ENCODE data around the gene GGT5.

DNA sequence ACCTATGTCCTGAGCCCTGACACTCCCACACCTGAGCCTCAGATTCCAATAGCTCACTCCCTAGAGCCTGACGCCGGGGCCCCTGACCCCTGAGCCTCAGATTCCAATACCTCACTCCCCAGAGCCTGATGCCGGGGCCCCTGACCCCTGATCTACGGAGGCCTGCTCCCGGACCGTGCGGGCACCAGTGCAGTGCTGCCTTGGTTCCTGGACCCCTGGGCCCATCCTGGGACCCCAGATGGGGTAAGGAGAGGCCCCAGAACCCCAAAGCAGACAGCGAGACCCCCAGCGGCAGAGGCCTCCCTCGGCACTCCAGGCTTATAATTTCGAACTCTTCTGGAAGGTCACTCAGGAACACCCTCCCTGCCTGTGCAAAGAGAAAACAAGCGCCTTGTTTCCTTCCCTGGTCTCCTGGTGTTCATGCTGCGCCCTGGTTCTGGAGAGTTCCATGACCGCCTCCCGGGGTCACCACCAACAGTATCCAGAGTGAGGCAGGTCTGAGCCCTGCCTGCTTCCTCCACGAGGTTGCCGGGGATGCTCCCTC, 56.1 kb downstream of the GGT5 start:
- TF ChIP-seq, protein P1, sequence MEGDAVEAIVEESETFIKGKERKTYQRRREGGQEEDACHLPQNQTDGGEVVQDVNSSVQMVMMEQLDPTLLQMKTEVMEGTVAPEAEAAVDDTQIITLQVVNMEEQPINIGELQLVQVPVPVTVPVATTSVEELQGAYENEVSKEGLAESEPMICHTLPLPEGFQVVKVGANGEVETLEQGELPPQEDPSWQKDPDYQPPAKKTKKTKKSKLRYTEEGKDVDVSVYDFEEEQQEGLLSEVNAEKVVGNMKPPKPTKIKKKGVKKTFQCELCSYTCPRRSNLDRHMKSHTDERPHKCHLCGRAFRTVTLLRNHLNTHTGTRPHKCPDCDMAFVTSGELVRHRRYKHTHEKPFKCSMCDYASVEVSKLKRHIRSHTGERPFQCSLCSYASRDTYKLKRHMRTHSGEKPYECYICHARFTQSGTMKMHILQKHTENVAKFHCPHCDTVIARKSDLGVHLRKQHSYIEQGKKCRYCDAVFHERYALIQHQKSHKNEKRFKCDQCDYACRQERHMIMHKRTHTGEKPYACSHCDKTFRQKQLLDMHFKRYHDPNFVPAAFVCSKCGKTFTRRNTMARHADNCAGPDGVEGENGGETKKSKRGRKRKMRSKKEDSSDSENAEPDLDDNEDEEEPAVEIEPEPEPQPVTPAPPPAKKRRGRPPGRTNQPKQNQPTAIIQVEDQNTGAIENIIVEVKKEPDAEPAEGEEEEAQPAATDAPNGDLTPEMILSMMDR (IDR thresholded peaks at IDR 0.05): no peak
- TF ChIP-seq FOXK1 (CRISPR knock-in tag; IDR thresholded peaks at IDR 0.05): no peak
- no peak for TF ChIP-seq ZNF317 (CRISPR knock-in tag; IDR thresholded peaks at IDR 0.05; ENCODE audit: borderline replicate concordance, low read depth)
- TF ChIP-seq SP1 (CRISPR knock-in tag; conservative IDR thresholded peaks at IDR 0.05): no peak
- no peak for TF ChIP-seq KAT7 (CRISPR knock-in tag; IDR thresholded peaks at IDR 0.05; ENCODE audit: borderline replicate concordance)
- TF ChIP-seq, protein P2, sequence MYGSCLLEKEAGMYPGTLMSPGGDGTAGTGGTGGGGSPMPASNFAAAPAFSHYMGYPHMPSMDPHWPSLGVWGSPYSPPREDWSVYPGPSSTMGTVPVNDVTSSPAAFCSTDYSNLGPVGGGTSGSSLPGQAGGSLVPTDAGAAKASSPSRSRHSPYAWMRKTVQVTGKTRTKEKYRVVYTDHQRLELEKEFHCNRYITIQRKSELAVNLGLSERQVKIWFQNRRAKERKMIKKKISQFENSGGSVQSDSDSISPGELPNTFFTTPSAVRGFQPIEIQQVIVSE (CRISPR knock-in tag; IDR thresholded peaks at IDR 0.05; ENCODE audit: borderline replicate concordance): no peak
- no peak for TF ChIP-seq GABPB1 (CRISPR knock-in tag; IDR thresholded peaks at IDR 0.05)
- TF ChIP-seq, protein P3, sequence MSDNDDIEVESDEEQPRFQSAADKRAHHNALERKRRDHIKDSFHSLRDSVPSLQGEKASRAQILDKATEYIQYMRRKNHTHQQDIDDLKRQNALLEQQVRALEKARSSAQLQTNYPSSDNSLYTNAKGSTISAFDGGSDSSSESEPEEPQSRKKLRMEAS (CRISPR knock-in tag; IDR thresholded peaks at IDR 0.05): no peak
- TF ChIP-seq, protein P4, sequence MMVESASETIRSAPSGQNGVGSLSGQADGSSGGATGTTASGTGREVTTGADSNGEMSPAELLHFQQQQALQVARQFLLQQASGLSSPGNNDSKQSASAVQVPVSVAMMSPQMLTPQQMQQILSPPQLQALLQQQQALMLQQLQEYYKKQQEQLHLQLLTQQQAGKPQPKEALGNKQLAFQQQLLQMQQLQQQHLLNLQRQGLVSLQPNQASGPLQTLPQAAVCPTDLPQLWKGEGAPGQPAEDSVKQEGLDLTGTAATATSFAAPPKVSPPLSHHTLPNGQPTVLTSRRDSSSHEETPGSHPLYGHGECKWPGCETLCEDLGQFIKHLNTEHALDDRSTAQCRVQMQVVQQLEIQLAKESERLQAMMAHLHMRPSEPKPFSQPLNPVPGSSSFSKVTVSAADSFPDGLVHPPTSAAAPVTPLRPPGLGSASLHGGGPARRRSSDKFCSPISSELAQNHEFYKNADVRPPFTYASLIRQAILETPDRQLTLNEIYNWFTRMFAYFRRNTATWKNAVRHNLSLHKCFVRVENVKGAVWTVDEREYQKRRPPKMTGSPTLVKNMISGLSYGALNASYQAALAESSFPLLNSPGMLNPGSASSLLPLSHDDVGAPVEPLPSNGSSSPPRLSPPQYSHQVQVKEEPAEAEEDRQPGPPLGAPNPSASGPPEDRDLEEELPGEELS (CRISPR knock-in tag; IDR thresholded peaks at IDR 0.05): no peak

All from WTC11 (cell line).